ENCODE results near the gene ANO10. TPM values are rescaled to one million over a fixed set of nuclear protein-coding genes. Genes with fewer than 3 reads are reported as not detected.
"Not testable (repeated sequence)": the region's sequence is repeated elsewhere in the genome, so short reads cannot be mapped to it uniquely, and the experiment has no call there.

ANO10 gene
- 19.3 TPM for polyA plus RNA-seq (2013, experiment 1 of 2)
- 20.3 TPM for polyA plus RNA-seq (2013, experiment 2 of 2)

GRCh38 chr3:43621656-43622432 is at the start of gene ANO10:
Gene ANO10, minus strand, starts transcription at chr3:43622011. Its CDS starts 16,159 bp downstream, at chr3:43605852.
- Histone ChIP-seq H4K5ac (ENCODE audit: low read length) (no peak within 1 kb of the TSS), H4K8ac (ENCODE audit: low read depth, low read length) (peak within 1 kb of the TSS; percentile 41), H2BK5ac (ENCODE audit: low read length) (peak within 1 kb of the TSS; percentile 73), H3K9ac (ENCODE audit: low read length) (peak within 1 kb of the TSS; percentile 84), H3K79me2 (ENCODE audit: control insufficient read depth, insufficient read depth, low read length) (peaks cover 3% of the 10 kb centered on the region), H3K27ac (ENCODE audit: low read depth, low read length) (peak within 1 kb of the TSS; percentile 80), H3K4me3 (ENCODE audit: low read length) (peak within 1 kb of the TSS; percentile 68), H3K4me1 (ENCODE audit: control insufficient read depth, low read depth, low read length) (peaks cover 2% of the 10 kb centered on the region), H3K4ac (ENCODE audit: low read depth, low read length) (peak within 1 kb of the TSS; percentile 17), H3K36me3 (ENCODE audit: control insufficient read depth, insufficient read depth, low read length) (no peaks in the 10 kb centered on the region), H3K18ac (ENCODE audit: low read length) (peak within 1 kb of the TSS; percentile 57), H2BK15ac (replicated peaks; ENCODE audit: low read depth) (no peak within 1 kb of the TSS), H2BK120ac (ENCODE audit: low read depth, low read length) (no peak within 1 kb of the TSS), H3K23ac (ENCODE audit: low read length) (peak within 1 kb of the TSS; percentile 69), H3K27me3 (ENCODE audit: insufficient read depth, low read length, poor library complexity) (no peaks in the 10 kb centered on the region), H2AK5ac (ENCODE audit: low read length) (no peak within 1 kb of the TSS), H3K79me1 (ENCODE audit: low read length) (peaks cover 9% of the 10 kb centered on the region), H3K56ac (ENCODE audit: low read length) (peak within 1 kb of the TSS; percentile 91), H3K4me2 (ENCODE audit: low read length) (peak within 1 kb of the TSS; percentile 88)
- WGBS (ENCODE audit: extremely low coverage, insufficient coverage, low lambda C conversion rate), result no CpG with 5 or more reads among the region's 80 CpGs
- DNase-seq, result peak; percentile 100

GRCh38 chr3:43670635-43671522 is 49.1 kb upstream of the ANO10 start:
- no CpG with 5 or more reads among the region's 5 CpGs for WGBS (ENCODE audit: extremely low coverage, insufficient coverage, low lambda C conversion rate)
- Histone ChIP-seq H3K4me1 (ENCODE audit: control insufficient read depth, low read depth, low read length) (no peaks in the 10 kb centered on the region), H3K27ac (ENCODE audit: low read depth, low read length) (no peak overlapping the region), H2BK5ac (ENCODE audit: low read length) (no peak overlapping the region), H2BK120ac (ENCODE audit: low read depth, low read length) (no peak overlapping the region), H3K18ac (ENCODE audit: low read length) (no peak overlapping the region), H2AK5ac (ENCODE audit: low read length) (no peak overlapping the region), H3K36me3 (ENCODE audit: control insufficient read depth, insufficient read depth, low read length) (no peaks in the 10 kb centered on the region), H3K79me1 (ENCODE audit: low read length) (no peaks in the 10 kb centered on the region), H3K4ac (ENCODE audit: low read depth, low read length) (no peak overlapping the region), H3K56ac (ENCODE audit: low read length) (no peak overlapping the region), H4K8ac (ENCODE audit: low read depth, low read length) (no peak overlapping the region), H2BK15ac (replicated peaks; ENCODE audit: low read depth) (no peak overlapping the region), H4K5ac (ENCODE audit: low read length) (no peak overlapping the region), H3K4me3 (ENCODE audit: low read length) (no peak overlapping the region), H3K23ac (ENCODE audit: low read length) (no peak overlapping the region), H3K9ac (ENCODE audit: low read length) (no peak overlapping the region), H3K4me2 (ENCODE audit: low read length) (no peak overlapping the region), H3K27me3 (ENCODE audit: insufficient read depth, low read length, poor library complexity) (no peaks in the 10 kb centered on the region), H3K79me2 (ENCODE audit: control insufficient read depth, insufficient read depth, low read length) (no peaks in the 10 kb centered on the region)
- no peak for DNase-seq

GRCh38 chr3:43665011-43665410 is 43.2 kb upstream of the ANO10 start:
- not testable (repeated sequence) for H3K79me1 ChIP-seq (ENCODE audit: low read length); H2BK5ac ChIP-seq (ENCODE audit: low read length); H4K8ac ChIP-seq (ENCODE audit: low read depth, low read length); H3K27me3 ChIP-seq (ENCODE audit: insufficient read depth, low read length, poor library complexity); H3K36me3 ChIP-seq (ENCODE audit: control insufficient read depth, insufficient read depth, low read length); H2BK15ac ChIP-seq (replicated peaks; ENCODE audit: low read depth); H2BK120ac ChIP-seq (ENCODE audit: low read depth, low read length); H2AK5ac ChIP-seq (ENCODE audit: low read length); H3K9ac ChIP-seq (ENCODE audit: low read length); H3K4me2 ChIP-seq (ENCODE audit: low read length); H3K4ac ChIP-seq (ENCODE audit: low read depth, low read length); H3K23ac ChIP-seq (ENCODE audit: low read length); H3K56ac ChIP-seq (ENCODE audit: low read length); H4K5ac ChIP-seq (ENCODE audit: low read length); H3K18ac ChIP-seq (ENCODE audit: low read length); H3K4me3 ChIP-seq (ENCODE audit: low read length); H3K4me1 ChIP-seq (ENCODE audit: control insufficient read depth, low read depth, low read length); H3K79me2 ChIP-seq (ENCODE audit: control insufficient read depth, insufficient read depth, low read length); H3K27ac ChIP-seq (ENCODE audit: low read depth, low read length); DNase-seq
- no CpG with 5 or more reads among the region's 3 CpGs for WGBS (ENCODE audit: extremely low coverage, insufficient coverage, low lambda C conversion rate)

- not testable (repeated sequence) for H2BK120ac ChIP-seq (ENCODE audit: low read depth, low read length); H4K8ac ChIP-seq (ENCODE audit: low read depth, low read length); H4K5ac ChIP-seq (ENCODE audit: low read length); H3K18ac ChIP-seq (ENCODE audit: low read length); H3K36me3 ChIP-seq (ENCODE audit: control insufficient read depth, insufficient read depth, low read length); H3K4me2 ChIP-seq (ENCODE audit: low read length); H3K23ac ChIP-seq (ENCODE audit: low read length); H3K27ac ChIP-seq (ENCODE audit: low read depth, low read length); DNase-seq; H3K4me3 ChIP-seq (ENCODE audit: low read length); H3K79me2 ChIP-seq (ENCODE audit: control insufficient read depth, insufficient read depth, low read length); H3K56ac ChIP-seq (ENCODE audit: low read length); H3K4ac ChIP-seq (ENCODE audit: low read depth, low read length); H3K27me3 ChIP-seq (ENCODE audit: insufficient read depth, low read length, poor library complexity); H3K79me1 ChIP-seq (ENCODE audit: low read length); H2BK15ac ChIP-seq (replicated peaks; ENCODE audit: low read depth); H3K9ac ChIP-seq (ENCODE audit: low read length); H2BK5ac ChIP-seq (ENCODE audit: low read length); H3K4me1 ChIP-seq (ENCODE audit: control insufficient read depth, low read depth, low read length); H2AK5ac ChIP-seq (ENCODE audit: low read length)
- no CpG with 5 or more reads among the region's 1 CpG for WGBS (ENCODE audit: extremely low coverage, insufficient coverage, low lambda C conversion rate)
Observed at GRCh38 chr3:43661376-43661775, 39.6 kb upstream of the ANO10 start.

- Histone ChIP-seq H3K27me3 (ENCODE audit: insufficient read depth, low read length, poor library complexity) (no peaks in the 10 kb centered on the region), H3K4me3 (ENCODE audit: low read length) (no peak overlapping the region), H3K27ac (ENCODE audit: low read depth, low read length) (no peak overlapping the region), H3K4me2 (ENCODE audit: low read length) (no peak overlapping the region), H3K36me3 (ENCODE audit: control insufficient read depth, insufficient read depth, low read length) (no peaks in the 10 kb centered on the region), H3K79me2 (ENCODE audit: control insufficient read depth, insufficient read depth, low read length) (no peaks in the 10 kb centered on the region), H4K8ac (ENCODE audit: low read depth, low read length) (no peak overlapping the region), H2BK5ac (ENCODE audit: low read length) (no peak overlapping the region), H2BK15ac (replicated peaks; ENCODE audit: low read depth) (no peak overlapping the region), H4K5ac (ENCODE audit: low read length) (no peak overlapping the region), H3K23ac (ENCODE audit: low read length) (no peak overlapping the region), H3K9ac (ENCODE audit: low read length) (no peak overlapping the region), H2BK120ac (ENCODE audit: low read depth, low read length) (no peak overlapping the region), H3K4ac (ENCODE audit: low read depth, low read length) (no peak overlapping the region), H3K4me1 (ENCODE audit: control insufficient read depth, low read depth, low read length) (no peaks in the 10 kb centered on the region), H3K79me1 (ENCODE audit: low read length) (no peaks in the 10 kb centered on the region), H3K18ac (ENCODE audit: low read length) (no peak overlapping the region), H2AK5ac (ENCODE audit: low read length) (no peak overlapping the region), H3K56ac (ENCODE audit: low read length) (no peak overlapping the region)
- WGBS (ENCODE audit: extremely low coverage, insufficient coverage, low lambda C conversion rate), result no CpG with 5 or more reads among the region's 13 CpGs
- DNase-seq, result peak; percentile 15
Observed at GRCh38 chr3:43659250-43659880, 37.6 kb upstream of the ANO10 start.
